Placental epithelial cell (primary cell): ENCODE measurements around the gene HDAC2. TPM values are rescaled to one million over a fixed set of nuclear protein-coding genes. Genes with fewer than 3 reads are reported as not detected.

Experiments
- total RNA-seq: library from RNA; depleted of rRNA; stranded (reverse); fragments of >200 nt; gene quantifications from 2 replicates; pipeline ENCODE4 v1.2.3, GENCODE V29; 2012

Gene HDAC2
- 57.6 and 80.5 TPM in 2 replicates for total RNA-seq

DNA sequence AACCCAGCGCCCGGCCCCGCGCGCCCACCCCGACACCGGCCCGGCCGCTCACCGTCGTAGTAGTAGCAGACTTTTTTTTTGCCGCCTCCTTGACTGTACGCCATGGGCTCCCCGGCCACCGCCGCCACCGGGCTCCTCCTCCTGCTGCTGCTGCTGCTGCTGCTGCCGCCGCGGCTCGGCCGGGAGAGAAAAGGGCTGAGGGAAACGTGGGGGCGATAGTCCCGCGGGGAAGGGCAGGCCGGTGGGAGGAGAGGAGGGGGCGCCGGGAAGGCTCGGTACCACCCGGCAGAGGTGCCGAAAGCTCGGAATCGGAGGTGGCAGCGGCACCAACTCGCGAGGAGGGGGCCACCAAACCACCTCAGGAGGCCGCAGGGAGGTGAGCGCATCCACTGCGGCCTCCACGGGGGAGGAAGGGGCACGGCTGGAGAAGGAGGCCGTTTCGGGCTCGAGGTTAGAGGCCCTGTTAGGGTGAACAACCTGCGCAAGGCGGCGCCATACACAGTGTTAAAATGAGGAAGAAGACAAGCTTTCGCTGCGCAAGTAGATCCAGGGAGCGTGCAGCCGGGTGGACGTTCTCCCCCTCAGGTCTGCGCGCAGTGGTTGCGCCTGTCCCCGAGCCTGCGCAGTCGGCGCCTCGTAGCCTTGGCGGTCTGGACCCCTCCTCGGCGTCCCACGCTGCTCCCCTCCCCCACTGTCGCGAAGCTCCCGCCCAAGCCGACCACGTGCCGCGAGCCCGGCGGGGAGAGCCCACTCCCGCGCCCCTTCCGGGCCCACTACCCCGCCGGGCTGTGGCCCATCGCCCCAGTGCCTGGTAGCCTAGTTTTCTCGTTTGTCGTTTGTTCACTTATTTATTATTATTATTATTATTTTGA is at the start of gene HDAC2:
Gene HDAC2 (minus strand): TSS at position 344 of the 872 bp plus-strand sequence. CDS start 240 bp downstream, at position 104.

Other genes starting within 250 kb of the HDAC2 start
- 62.4 and 94.0 TPM in 2 replicates for gene MARCKS, start 113.8 kb downstream of the HDAC2 start, total RNA-seq